Immature natural killer cell (primary cell): ENCODE measurements around the gene PAX2. TPM values are rescaled to one million over a fixed set of nuclear protein-coding genes. Genes with fewer than 3 reads are reported as not detected.

Experiments used
- polyA plus RNA-seq, 3 donors: library from polyadenylated mRNA; unstranded; fragments of 300-500 nt; fragmentation: Illumina TruSeq; gene quantifications; one replicate each; pipeline ENCODE4 v1.2.3, GENCODE V29; 2021

Gene PAX2
- polyA plus RNA-seq, 3 donors from 2014 or later, result not detected

Other genes with a start within 250 kb of the PAX2 start
- gene SEC31B, start 225.7 kb upstream of the PAX2 start, polyA plus RNA-seq, result under 1 TPM in 2 of 3 donors, not detected in 1; 0.18 to 0.57 TPM
- 100 to 1,000 TPM; 419 to 713 (median 668) TPM for gene NDUFB8, start 215.7 kb upstream of the PAX2 start, polyA plus RNA-seq
- 10 to 100 TPM; 26.0 to 41.2 (median 33.3) TPM for gene HIF1AN, start 209.6 kb upstream of the PAX2 start, polyA plus RNA-seq
- 10 to 100 TPM in 1 of 3 donors, 1 to 10 TPM in 2; 6.1 to 21.3 (median 8.9) TPM for gene SLF2, start 167.4 kb downstream of the PAX2 start, polyA plus RNA-seq
- under 1 TPM in 1 of 3 donors, not detected in 2; 0.35 TPM for gene SEMA4G, start 223.9 kb downstream of the PAX2 start, polyA plus RNA-seq
- 100 to 1,000 TPM; 117 to 163 (median 129) TPM for gene MRPL43, start 241.9 kb downstream of the PAX2 start, polyA plus RNA-seq
- 1 to 10 TPM in 1 of 3 donors, under 1 TPM in 1, not detected in 1; 0.76 to 5.7 TPM for gene TWNK, start 242.0 kb downstream of the PAX2 start, polyA plus RNA-seq